Activated B cell treated with CpG ODN at 0.5 μM for 24 hours (primary cell): Measurements from ENCODE around the gene MRO. TPM values are rescaled to one million over a fixed set of nuclear protein-coding genes. Genes with fewer than 3 reads are reported as not detected.

ENCODE experiments used
- ATAC-seq: fragments of 200-7000 bp; cut with Tn5 transposase; one replicate; pipeline ENCODE4 v1.10.0; 2021; ENCODE audit warnings: low read depth, mild to moderate bottlenecking, moderate library complexity
- CTCF ChIA-PET: fragments of 350-600 bp; sonication (Branson Sonifier 250); formaldehyde crosslinking; loops from one replicate; lab custom pipeline; 2021; ENCODE audit warnings: antibody characterized with exemption; lab: Charles Lee
- POLR2A ChIA-PET: fragments of 350-600 bp; sonication (Branson Sonifier 250); formaldehyde crosslinking; loops from one replicate; lab custom pipeline; 2021; ENCODE audit warnings: antibody characterized with exemption; lab: Charles Lee
- DNase-seq: peaks from one replicate; pipeline ENCODE4 v3.0.0; 2022
- H3K27ac Mint-ChIP-seq: one replicate; pipeline ENCODE4 v1.8.0; 2020; ENCODE audit warnings: mixed read lengths
- H3K27me3 Mint-ChIP-seq: one replicate; pipeline ENCODE4 v1.8.0; 2021; ENCODE audit warnings: mixed read lengths
- H3K36me3 Mint-ChIP-seq: one replicate; pipeline ENCODE4 v1.8.0; 2021; ENCODE audit warnings: low read depth, mixed read lengths
- H3K4me1 Mint-ChIP-seq: one replicate; pipeline ENCODE4 v1.8.0; 2021; ENCODE audit warnings: mixed read lengths
- H3K4me3 Mint-ChIP-seq: one replicate; pipeline ENCODE4 v1.8.0; 2020; ENCODE audit warnings: mild to moderate bottlenecking, mixed read lengths
- H3K9me3 Mint-ChIP-seq: one replicate; pipeline ENCODE4 v1.8.0; 2020; ENCODE audit warnings: mixed read lengths
- CTCF ChIP-seq: fragments of 200-600 bp; IDR thresholded peaks from one replicate; pipeline ENCODE4 v1.8.0; 2022; ENCODE audit warnings: antibody characterized with exemption, mild to moderate bottlenecking
- intact Hi-C: fragments of 100-400 bp; cut with micrococcal nuclease; formaldehyde crosslinking; loops from one replicate; pipeline ENCODE4 v1.15.1; 2024
- total RNA-seq: library from RNA; stranded (reverse); gene quantifications from 2 replicates; pipeline ENCODE4 v1.2.3, GENCODE V29; 2022

The MRO gene
- total RNA-seq, 1 donor from 2014 or later, result not detected

DNA sequence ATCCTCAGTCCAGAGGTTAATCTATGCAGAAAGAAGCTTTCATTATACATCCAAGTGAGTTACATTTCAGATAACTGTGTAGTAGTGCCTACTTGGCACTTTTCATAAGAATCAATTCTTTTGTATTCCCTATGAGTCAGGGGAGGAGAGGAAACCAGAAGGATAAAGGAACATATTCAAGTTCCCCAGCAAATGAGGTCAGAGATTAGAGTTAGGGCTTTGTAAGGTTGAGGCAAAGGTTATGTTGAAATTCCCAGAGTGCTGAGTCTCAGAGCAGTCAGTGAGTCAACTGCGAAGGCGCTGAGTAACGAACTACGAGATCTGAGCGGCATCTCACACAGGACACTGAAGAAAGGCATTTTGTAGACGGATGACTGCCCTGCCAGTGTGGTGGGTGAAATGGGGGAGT is 34.1 kb upstream of the MRO start:
- Mint-ChIP-seq H3K36me3 (no peaks in the 10 kb centered on the region), H3K4me1 (no peaks in the 10 kb centered on the region), H3K9me3 (peaks cover 6% of the 10 kb centered on the region), H3K27ac (no peak overlapping the region), H3K27me3 (peaks cover 5% of the 10 kb centered on the region), H3K4me3 (no peak overlapping the region)
- no peak for TF ChIP-seq CTCF
- intact Hi-C loops, result no loop called here
- no peak for DNase-seq
- ChIA-PET CTCF (no interaction called here), POLR2A (no interaction called here)
- no peak for ATAC-seq

DNA sequence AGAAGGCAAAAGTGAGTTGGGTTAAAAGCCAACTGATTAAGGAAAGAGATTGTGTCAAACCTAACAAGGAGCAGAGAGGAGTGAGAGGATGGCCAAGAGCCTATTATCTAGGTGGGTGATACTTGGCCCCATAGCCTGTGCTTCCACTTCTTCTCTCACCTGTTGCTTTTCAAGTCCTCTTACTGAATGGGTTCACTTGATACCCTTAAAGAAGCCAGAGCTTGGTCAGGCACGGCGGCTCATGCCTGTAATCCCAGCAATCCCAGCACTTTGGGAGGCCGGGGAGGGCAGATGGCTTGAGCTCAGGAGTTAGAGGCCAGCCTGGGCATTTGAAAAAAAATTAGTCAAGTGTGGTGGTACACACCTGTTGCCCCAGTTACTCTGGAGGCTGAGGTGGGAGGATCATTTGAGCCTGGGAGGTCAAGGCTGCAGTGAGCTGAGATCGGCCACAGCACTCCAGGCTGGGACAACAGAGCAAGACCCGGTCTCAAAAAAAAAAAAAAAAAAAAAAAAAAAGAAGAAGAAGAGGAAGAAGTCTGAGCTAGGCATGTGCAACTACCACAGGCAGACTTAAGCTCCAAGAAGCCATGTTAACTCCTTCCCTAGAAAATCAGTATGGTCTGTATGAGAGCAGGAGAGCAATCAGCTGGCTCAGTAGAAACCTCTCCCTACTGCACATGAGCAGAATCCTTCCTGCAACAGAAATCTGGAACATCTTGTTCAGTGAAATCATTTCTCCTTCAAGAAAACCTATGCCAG is 30.7 kb upstream of the MRO start:
- H3K36me3 Mint-ChIP-seq, result no peaks in the 10 kb centered on the region
- H3K4me3 Mint-ChIP-seq, result no peak overlapping the region
- intact Hi-C loops, result no loop called here
- ChIA-PET POLR2A (no interaction called here), CTCF (no interaction called here)
- ATAC-seq (no peak), DNase-seq (no peak)
- H3K4me1 Mint-ChIP-seq, result no peaks in the 10 kb centered on the region
- no peak for TF ChIP-seq CTCF
- peaks cover 6% of the 10 kb centered on the region for H3K9me3 Mint-ChIP-seq
- peaks cover 2% of the 10 kb centered on the region for H3K27me3 Mint-ChIP-seq
- no peak overlapping the region for H3K27ac Mint-ChIP-seq

DNA sequence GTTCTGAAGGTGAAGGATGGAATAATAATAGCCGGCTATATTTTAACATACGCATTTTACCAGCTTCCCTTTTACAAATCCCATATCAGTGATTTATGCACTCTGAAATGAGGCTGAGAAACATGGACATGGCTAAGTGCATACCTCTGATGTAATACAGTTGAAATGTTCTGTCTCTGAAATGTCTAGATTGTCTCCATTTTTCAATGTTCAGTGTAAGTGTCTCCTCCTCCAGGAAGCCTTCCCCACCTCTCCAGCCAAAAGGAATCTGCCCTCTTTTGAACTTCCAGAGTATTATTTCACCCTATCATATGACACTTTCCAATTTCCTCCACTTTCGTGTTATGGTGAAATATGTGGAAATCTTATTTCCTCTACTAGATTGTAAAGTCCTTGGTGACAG is 29.6 kb upstream of the MRO start:
- Mint-ChIP-seq H3K27ac (no peak overlapping the region), H3K36me3 (no peaks in the 10 kb centered on the region), H3K4me1 (no peaks in the 10 kb centered on the region), H3K4me3 (no peak overlapping the region), H3K9me3 (peaks cover 6% of the 10 kb centered on the region), H3K27me3 (peaks cover 2% of the 10 kb centered on the region)
- no peak for TF ChIP-seq CTCF
- no peak for DNase-seq
- intact Hi-C loops, result no loop called here
- CTCF ChIA-PET, result no interaction called here
- ATAC-seq, result no peak
- POLR2A ChIA-PET, result no interaction called here

DNA sequence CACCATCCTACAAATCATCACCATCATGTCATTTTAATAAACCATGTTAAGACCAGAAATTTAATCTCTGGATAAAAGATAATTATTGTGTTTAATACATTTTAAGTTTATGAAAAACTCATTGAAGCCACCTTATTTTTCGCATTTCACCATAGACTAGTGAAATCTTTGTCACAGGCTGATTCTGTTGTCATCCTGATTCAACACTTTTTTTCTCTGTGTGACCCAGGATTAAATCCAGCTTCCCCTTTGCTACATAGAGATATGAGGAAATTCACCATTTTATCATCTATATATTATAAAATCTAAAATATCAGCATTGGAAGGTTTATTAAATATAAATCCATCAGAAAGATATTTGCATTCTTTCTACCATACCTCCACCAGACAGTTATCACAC is 29.2 kb upstream of the MRO start:
- no peak for ATAC-seq
- CTCF ChIA-PET, result no interaction called here

More for the DNA sequence above, 29.2 kb upstream of the MRO start:
- Mint-ChIP-seq H3K9me3 (peaks cover 3% of the 10 kb centered on the region), H3K27me3 (peaks cover 2% of the 10 kb centered on the region), H3K36me3 (no peaks in the 10 kb centered on the region), H3K4me3 (no peak overlapping the region), H3K4me1 (no peaks in the 10 kb centered on the region), H3K27ac (no peak overlapping the region)
- intact Hi-C loops, result no loop called here
- TF ChIP-seq CTCF, result no peak
- no peak for DNase-seq
- POLR2A ChIA-PET, result no interaction called here
